ENCODE results near the gene COMMD6.
A peak's percentile ranks its signal among the peaks of the same experiment; 100 is the strongest.

The COMMD6 gene

DNA sequence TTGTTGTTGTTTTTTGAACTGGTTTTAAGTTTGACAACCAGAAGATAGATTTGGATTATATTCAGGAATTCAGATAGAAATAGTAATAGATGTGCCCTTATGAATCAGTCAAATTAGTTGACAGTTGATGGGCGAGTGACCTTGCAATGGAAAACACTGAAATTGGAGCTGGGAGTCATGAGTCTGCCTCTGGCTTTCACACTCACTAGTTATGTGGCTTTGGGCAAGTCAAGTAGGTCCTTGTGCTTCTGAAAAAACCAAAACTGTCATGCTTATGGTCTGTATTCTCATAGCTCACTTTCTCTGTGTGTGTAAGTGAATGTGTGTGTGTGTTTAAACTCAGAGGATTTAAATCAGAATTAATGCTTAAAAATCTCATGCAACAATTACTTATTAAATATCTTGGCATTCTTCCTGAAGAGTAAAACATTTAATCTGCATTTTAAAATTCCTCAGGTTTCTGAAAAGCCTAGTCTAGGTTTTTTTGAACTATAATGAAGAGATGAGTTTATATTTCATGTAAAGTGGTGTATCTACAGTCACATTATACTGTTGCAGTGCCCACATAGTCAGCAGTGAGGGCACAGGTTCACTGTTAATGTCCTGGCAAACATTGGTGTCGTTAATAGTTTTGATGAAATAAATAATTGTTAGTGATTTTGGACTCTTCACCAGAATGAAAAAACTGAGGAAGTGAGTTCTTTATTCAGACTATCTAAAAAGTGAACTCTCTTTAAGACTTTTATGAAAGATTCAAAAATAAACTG, 44.4 kb upstream of the COMMD6 start:
- Histone ChIP-seq H3K79me2 (ENCODE audit: low read length) (no peaks in the 10 kb centered on the region), H3K4me1 (ENCODE audit: low read length) (no peaks in the 10 kb centered on the region), H3K9ac (ENCODE audit: low read length) (no peak overlapping the region), H3K36me3 (replicated peaks; ENCODE audit: insufficient read depth, low read length) (no peaks in the 10 kb centered on the region), H3K4me3 (ENCODE audit: low read length) (no peak overlapping the region), H3K27ac (ENCODE audit: low read length) (no peak overlapping the region), H2AFZ (ENCODE audit: low read length) (no peak overlapping the region), H4K20me1 (ENCODE audit: insufficient read depth, low read length) (no peaks in the 10 kb centered on the region), H3K4me2 (ENCODE audit: low read depth, low read length) (no peak overlapping the region), H3K27me3 (replicated peaks; ENCODE audit: insufficient read depth, low read length) (no peaks in the 10 kb centered on the region), H3K9me2 (replicated peaks; ENCODE audit: insufficient read depth, low read length) (no peaks in the 10 kb centered on the region), H3F3A (ENCODE audit: insufficient read depth, low read length) (no peaks in the 10 kb centered on the region), H3K9me3 (replicated peaks; ENCODE audit: insufficient read depth, low read length) (no peaks in the 10 kb centered on the region)
- no peak for DNase-seq
- TF ChIP-seq EZH2phosphoT487 (IDR thresholded peaks at IDR 0.05; ENCODE audit: low read length), result no peak
- no peak for TF ChIP-seq EZH2 (optimal IDR thresholded peaks at IDR 0.05; ENCODE audit: low read depth, low read length)
- TF ChIP-seq, protein P1, sequence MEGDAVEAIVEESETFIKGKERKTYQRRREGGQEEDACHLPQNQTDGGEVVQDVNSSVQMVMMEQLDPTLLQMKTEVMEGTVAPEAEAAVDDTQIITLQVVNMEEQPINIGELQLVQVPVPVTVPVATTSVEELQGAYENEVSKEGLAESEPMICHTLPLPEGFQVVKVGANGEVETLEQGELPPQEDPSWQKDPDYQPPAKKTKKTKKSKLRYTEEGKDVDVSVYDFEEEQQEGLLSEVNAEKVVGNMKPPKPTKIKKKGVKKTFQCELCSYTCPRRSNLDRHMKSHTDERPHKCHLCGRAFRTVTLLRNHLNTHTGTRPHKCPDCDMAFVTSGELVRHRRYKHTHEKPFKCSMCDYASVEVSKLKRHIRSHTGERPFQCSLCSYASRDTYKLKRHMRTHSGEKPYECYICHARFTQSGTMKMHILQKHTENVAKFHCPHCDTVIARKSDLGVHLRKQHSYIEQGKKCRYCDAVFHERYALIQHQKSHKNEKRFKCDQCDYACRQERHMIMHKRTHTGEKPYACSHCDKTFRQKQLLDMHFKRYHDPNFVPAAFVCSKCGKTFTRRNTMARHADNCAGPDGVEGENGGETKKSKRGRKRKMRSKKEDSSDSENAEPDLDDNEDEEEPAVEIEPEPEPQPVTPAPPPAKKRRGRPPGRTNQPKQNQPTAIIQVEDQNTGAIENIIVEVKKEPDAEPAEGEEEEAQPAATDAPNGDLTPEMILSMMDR (IDR thresholded peaks at IDR 0.05; ENCODE audit: low read length), result no peak

DNA sequence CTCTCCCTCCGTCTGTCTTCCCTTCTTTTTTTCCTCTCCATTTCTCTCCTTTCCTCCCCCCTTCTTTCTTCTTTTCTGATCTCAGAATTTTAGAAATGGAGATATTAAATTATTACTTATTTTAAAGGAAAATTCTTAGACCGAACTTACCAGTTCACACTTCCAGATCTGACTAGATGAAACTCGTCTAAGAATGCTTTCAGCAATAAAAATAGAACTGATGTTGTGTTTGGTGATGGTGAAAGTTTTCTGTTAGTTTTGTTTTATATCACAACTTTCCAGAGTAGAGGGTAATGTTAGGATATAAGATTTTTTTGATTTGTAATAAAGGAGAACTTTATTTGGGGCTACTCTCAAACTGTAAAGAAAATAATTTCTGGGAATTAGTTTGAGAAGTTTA, 41.9 kb upstream of the COMMD6 start:
- no peak for DNase-seq
- Histone ChIP-seq H3K27me3 (replicated peaks; ENCODE audit: insufficient read depth, low read length) (no peaks in the 10 kb centered on the region), H3K36me3 (replicated peaks; ENCODE audit: insufficient read depth, low read length) (no peaks in the 10 kb centered on the region), H3K4me3 (ENCODE audit: low read length) (no peak overlapping the region), H3K4me1 (ENCODE audit: low read length) (no peaks in the 10 kb centered on the region), H2AFZ (ENCODE audit: low read length) (no peak overlapping the region), H3K27ac (ENCODE audit: low read length) (no peak overlapping the region), H3F3A (ENCODE audit: insufficient read depth, low read length) (no peaks in the 10 kb centered on the region), H3K9ac (ENCODE audit: low read length) (no peak overlapping the region), H3K9me3 (replicated peaks; ENCODE audit: insufficient read depth, low read length) (no peaks in the 10 kb centered on the region), H3K9me2 (replicated peaks; ENCODE audit: insufficient read depth, low read length) (no peaks in the 10 kb centered on the region), H3K79me2 (ENCODE audit: low read length) (no peaks in the 10 kb centered on the region), H3K4me2 (ENCODE audit: low read depth, low read length) (no peak overlapping the region), H4K20me1 (ENCODE audit: insufficient read depth, low read length) (no peaks in the 10 kb centered on the region)
- no peak for TF ChIP-seq EZH2 (optimal IDR thresholded peaks at IDR 0.05; ENCODE audit: low read depth, low read length)
- no peak for TF ChIP-seq EZH2phosphoT487 (IDR thresholded peaks at IDR 0.05; ENCODE audit: low read length)
- TF ChIP-seq, protein P1 (IDR thresholded peaks at IDR 0.05; ENCODE audit: low read length), result no peak

DNA sequence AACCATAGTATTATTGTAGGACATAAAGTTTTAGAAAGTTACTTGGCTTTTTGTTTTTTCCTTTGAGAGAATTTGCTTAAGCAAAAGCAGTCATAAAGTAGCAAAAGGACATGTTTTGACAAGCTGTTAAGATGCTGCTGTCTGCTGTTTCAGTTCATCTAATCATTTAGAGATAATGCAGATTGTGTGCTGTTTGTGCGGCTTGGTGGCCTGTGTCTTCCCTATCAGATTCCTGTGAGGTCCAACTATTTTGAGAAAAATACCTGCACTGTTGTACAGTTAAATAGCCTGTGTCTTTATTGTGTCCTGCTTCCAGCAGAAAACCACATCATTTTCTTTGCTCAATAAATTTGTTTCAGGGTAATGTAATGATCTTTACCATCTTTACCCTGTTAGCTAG, 31.9 kb upstream of the COMMD6 start:
- H3F3A ChIP-seq (ENCODE audit: insufficient read depth, low read length), result no peaks in the 10 kb centered on the region; the same call in 1 of the 2 replicates
- peaks cover 4% of the 10 kb centered on the region; the same call in 1 of the 2 replicates for H3K36me3 ChIP-seq (replicated peaks; ENCODE audit: insufficient read depth, low read length)
- H3K79me2 ChIP-seq (ENCODE audit: low read length), result no peaks in the 10 kb centered on the region

DNA sequence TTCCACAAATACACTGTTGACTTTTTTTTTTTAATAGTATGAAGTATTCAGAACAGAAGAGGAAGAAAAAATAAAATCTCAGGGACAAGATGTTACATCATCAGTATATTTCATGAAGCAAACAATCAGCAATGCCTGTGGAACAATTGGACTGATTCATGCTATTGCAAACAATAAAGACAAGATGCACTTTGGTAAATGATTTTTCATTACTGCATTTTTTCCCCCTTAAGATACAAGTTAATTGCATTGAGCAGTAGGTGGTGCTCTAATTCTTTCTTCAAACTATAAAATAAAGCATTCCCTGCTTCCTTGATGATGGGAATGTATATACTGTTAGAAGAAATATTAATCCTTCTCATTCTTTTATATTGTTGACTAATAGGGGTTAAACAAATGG, 29.0 kb upstream of the COMMD6 start:
- DNase-seq, result no peak
- TF ChIP-seq, protein P1 (IDR thresholded peaks at IDR 0.05; ENCODE audit: low read length), result peak; percentile 23
- TF ChIP-seq EZH2 (optimal IDR thresholded peaks at IDR 0.05; ENCODE audit: low read depth, low read length) (no peak), EZH2phosphoT487 (IDR thresholded peaks at IDR 0.05; ENCODE audit: low read length) (no peak)
- Histone ChIP-seq H2AFZ (ENCODE audit: low read length) (no peak overlapping the region), H3K27ac (ENCODE audit: low read length) (no peak overlapping the region), H3K27me3 (replicated peaks; ENCODE audit: insufficient read depth, low read length) (no peaks in the 10 kb centered on the region), H3K9me3 (replicated peaks; ENCODE audit: insufficient read depth, low read length) (no peaks in the 10 kb centered on the region), H3K79me2 (ENCODE audit: low read length) (no peaks in the 10 kb centered on the region), H3K9ac (ENCODE audit: low read length) (no peak overlapping the region), H3K4me2 (ENCODE audit: low read depth, low read length) (no peak overlapping the region), H3K9me2 (replicated peaks; ENCODE audit: insufficient read depth, low read length) (no peaks in the 10 kb centered on the region), H4K20me1 (ENCODE audit: insufficient read depth, low read length) (no peaks in the 10 kb centered on the region), H3K36me3 (replicated peaks; ENCODE audit: insufficient read depth, low read length) (peaks cover 4% of the 10 kb centered on the region; the same call in 1 of the 2 replicates), H3K4me1 (ENCODE audit: low read length) (no peaks in the 10 kb centered on the region), H3F3A (ENCODE audit: insufficient read depth, low read length) (no peaks in the 10 kb centered on the region; the same call in 1 of the 2 replicates), H3K4me3 (ENCODE audit: low read length) (no peak overlapping the region)

More for the DNA sequence above, 31.9 kb upstream of the COMMD6 start:
- Histone ChIP-seq H3K9ac (ENCODE audit: low read length) (no peak overlapping the region), H3K27me3 (replicated peaks; ENCODE audit: insufficient read depth, low read length) (no peaks in the 10 kb centered on the region), H3K27ac (ENCODE audit: low read length) (no peak overlapping the region), H3K4me2 (ENCODE audit: low read depth, low read length) (no peak overlapping the region), H3K4me1 (ENCODE audit: low read length) (no peaks in the 10 kb centered on the region), H2AFZ (ENCODE audit: low read length) (no peak overlapping the region), H3K9me3 (replicated peaks; ENCODE audit: insufficient read depth, low read length) (no peaks in the 10 kb centered on the region), H3K4me3 (ENCODE audit: low read length) (no peak overlapping the region), H3K9me2 (replicated peaks; ENCODE audit: insufficient read depth, low read length) (no peaks in the 10 kb centered on the region), H4K20me1 (ENCODE audit: insufficient read depth, low read length) (no peaks in the 10 kb centered on the region)
- DNase-seq, result no peak
- TF ChIP-seq EZH2phosphoT487 (IDR thresholded peaks at IDR 0.05; ENCODE audit: low read length), result no peak

All from MM.1S (cell line).